HG02840 (cell line): Measurements from ENCODE around the gene TACR1.

Experiments
- ATAC-seq: cut with Tn5 transposase; IDR thresholded peaks from one replicate; pipeline ENCODE4 v1.9.1; 2021; ENCODE audit warnings: mild to moderate bottlenecking, moderate library complexity, moderate number of reproducible peaks; ENCODE audit not compliant: unreplicated experiment, low FRiP score

TACR1 gene

GRCh38 chr2:75025633-75026380 lies 173.5 kb downstream of the TACR1 start:
- no peak for ATAC-seq

GRCh38 chr2:75025216-75025615 lies 174.1 kb downstream of the TACR1 start:
- no peak for ATAC-seq

GRCh38 chr2:75023666-75024455 lies 175.5 kb downstream of the TACR1 start:
- no peak for ATAC-seq

- no peak for ATAC-seq
These were observed 176.8 kb downstream of the TACR1 start for GRCh38 chr2:75022516-75022915.

GRCh38 chr2:75021672-75022071 lies 177.6 kb downstream of the TACR1 start:
- no peak for ATAC-seq

- no peak for ATAC-seq
These were observed 178.8 kb downstream of the TACR1 start for GRCh38 chr2:75020476-75020875.

GRCh38 chr2:75019790-75020189 lies 179.5 kb downstream of the TACR1 start:
- no peak for ATAC-seq

- no peak for ATAC-seq
These were observed 181.2 kb downstream of the TACR1 start for GRCh38 chr2:75018162-75018561.

- no peak for ATAC-seq
These were observed 187.2 kb downstream of the TACR1 start for GRCh38 chr2:75012080-75012479.

GRCh38 chr2:75010571-75010970 lies 188.7 kb downstream of the TACR1 start:
- ATAC-seq, result no peak

GRCh38 chr2:75007819-75008218 lies 191.5 kb downstream of the TACR1 start:
- ATAC-seq, result no peak

GRCh38 chr2:75007061-75007460 lies 192.3 kb downstream of the TACR1 start:
- no peak for ATAC-seq

- no peak for ATAC-seq
These were observed 193.3 kb downstream of the TACR1 start for GRCh38 chr2:75006041-75006440.

- no peak for ATAC-seq
These were observed 195.5 kb downstream of the TACR1 start for GRCh38 chr2:75003773-75004172.

GRCh38 chr2:75003276-75003675 lies 196.0 kb downstream of the TACR1 start:
- no peak for ATAC-seq

GRCh38 chr2:75002007-75002406 lies 197.3 kb downstream of the TACR1 start:
- no peak for ATAC-seq

GRCh38 chr2:74999468-74999867 lies 199.9 kb downstream of the TACR1 start:
- no peak for ATAC-seq
